GM12878 (cell line): Measurements from ENCODE around the gene ZNF284. TPM values are rescaled to one million over a fixed set of nuclear protein-coding genes. Genes with fewer than 3 reads are reported as not detected.
A peak's percentile ranks its signal among the peaks of the same experiment; 100 is the strongest.

ENCODE experiments used
- BRCA1 ChIP-seq: IDR thresholded peaks from 2 replicates; pipeline ENCODE4 v1.6.1; 2011; ENCODE audit warnings: low read depth, low read length, improper control_type of control experiment
- CREM ChIP-seq: IDR thresholded peaks from 2 replicates; pipeline ENCODE4 v1.6.1; 2014; ENCODE audit warnings: antibody characterized with exemption, low read depth
- GATAD2B ChIP-seq: fragments of 450-650 bp; conservative IDR thresholded peaks from 2 replicates; pipeline ENCODE4 v1.6.1; 2017; ENCODE audit warnings: low read depth, mild to moderate bottlenecking, moderate library complexity
- MAX ChIP-seq: IDR thresholded peaks from 2 replicates; pipeline ENCODE4 v1.6.1; 2012; ENCODE audit warnings: low read depth, low read length, improper control_type of control experiment
- MYB ChIP-seq: fragments of 150-350 bp; IDR thresholded peaks from 2 replicates; pipeline ENCODE4 v1.6.1; 2014; ENCODE audit warnings: mild to moderate bottlenecking, low read depth, low read length, borderline replicate concordance
- REST ChIP-seq: IDR thresholded peaks from 2 replicates; pipeline ENCODE4 v1.6.1; 2012; ENCODE audit warnings: mild to moderate bottlenecking, low read depth, low read length
- SIN3A ChIP-seq: IDR thresholded peaks from 2 replicates; pipeline ENCODE4 v1.6.1; 2012; ENCODE audit warnings: low read depth, low read length, improper control_type of control experiment
- SIX5 ChIP-seq: IDR thresholded peaks from 2 replicates; pipeline ENCODE4 v1.6.1; 2011; ENCODE audit warnings: mild to moderate bottlenecking, low read depth, low read length, moderate library complexity; ENCODE audit not compliant: severe bottlenecking
- SMARCA5 ChIP-seq: fragments of 450-650 bp; IDR thresholded peaks from 2 replicates; pipeline ENCODE4 v1.6.1; 2017; ENCODE audit warnings: mild to moderate bottlenecking
- SP1 ChIP-seq: IDR thresholded peaks from one replicate; pipeline ENCODE4 v1.6.1; 2011; ENCODE audit warnings: low read depth, low read length
- SRF ChIP-seq, 2 experiments: IDR thresholded peaks; 2 replicates each; pipeline ENCODE4 v1.6.1; 2011; ENCODE audit warnings: low read depth in 2 of 2, low read length in 2 of 2, mild to moderate bottlenecking in 1 of 2, moderate library complexity in 1 of 2
- SUPT20H ChIP-seq: IDR thresholded peaks from 2 replicates; pipeline ENCODE4 v1.6.1; 2011; ENCODE audit warnings: low read depth, mild to moderate bottlenecking, low read length, moderate library complexity, borderline replicate concordance; ENCODE audit not compliant: control insufficient read depth
- TCF3 ChIP-seq: IDR thresholded peaks from 2 replicates; pipeline ENCODE4 v1.6.1; 2012; ENCODE audit warnings: low read depth, mild to moderate bottlenecking, low read length, borderline replicate concordance; ENCODE audit not compliant: insufficient read depth
- USF2 ChIP-seq: IDR thresholded peaks from 2 replicates; pipeline ENCODE4 v1.6.1; 2011; ENCODE audit warnings: low read depth, low read length, improper control_type of control experiment, borderline replicate concordance
- ZBTB40 ChIP-seq: fragments of 450-650 bp; IDR thresholded peaks from 2 replicates; pipeline ENCODE4 v1.6.1; 2016; ENCODE audit warnings: mild to moderate bottlenecking, moderate library complexity, borderline replicate concordance
- ZNF687 ChIP-seq: fragments of 450-650 bp; IDR thresholded peaks from 2 replicates; pipeline ENCODE4 v1.6.1; 2017; ENCODE audit warnings: mild to moderate bottlenecking, moderate library complexity
- polyA plus RNA-seq, 11 experiments: library from polyadenylated mRNA; depleted of rRNA in 4 of 11; unstranded in 6 of 11; stranded (reverse) in 5 of 11; fragments of >200 nt; fragmentation: Nextera tagmentation in 4 of 11; fragmentation: Illumina TruSeq in 1 of 11; extraction: Ambion mirVana in 4 of 11; extraction: Trizol in 1 of 11; gene quantifications; 1 replicate in 1 of 11; 2 replicates in 10 of 11; pipeline versions ENCODE4 v1.2.1 to v1.2.3, GENCODE V29; 2011 to 2016; ENCODE audit warnings: inconsistent platforms in 2 of 11, missing spikeins in 2 of 11, low read depth in 1 of 11
- total RNA-seq, 4 experiments: library from RNA; depleted of rRNA in 3 of 4; stranded (reverse); fragments of >200 nt in 3 of 4; fragmentation: Illumina TruSeq in 1 of 4; extraction: Trizol in 1 of 4; gene quantifications; 2 replicates each; pipeline versions ENCODE4 v1.2.1 to v1.2.3, GENCODE V29; 2013 to 2021

The ZNF284 gene
- total and polyA plus RNA-seq, 10 of the 15 experiments (the other 5 are each of a cell fraction or from before 2014, with no cell fraction given) = 0.35 to 1.7 (median 0.60) TPM

- TF ChIP-seq ZNF687 (no peak), SUPT20H (no peak), TCF3 (no peak), SIN3A (no peak), SIX5 (peak; percentile 62), USF2 (no peak), GATAD2B (peak; percentile 66; the same call in 1 of the 2 replicates), BRCA1 (no peak), MYB (no peak), CREM (no peak), ZBTB40 (peak; percentile 91), SP1 (peak; percentile 7), SRF (IDR thresholded peaks at IDR 0.05; ENCODE audit: low read depth in 2 of 2, low read length in 2 of 2) (no peak), REST (no peak), MAX (no peak), SMARCA5 (no peak)
These were observed 20.1 kb upstream of the ZNF284 start, which contains the start of gene ZNF223 (continued) for GRCh38 chr19:44051650-44052402.
